Testis (tissue), 3 donors: ENCODE results near the gene LARGE1. TPM values are rescaled to one million over a fixed set of nuclear protein-coding genes. Genes with fewer than 3 reads are reported as not detected.

Experiments used
- DNase-seq: peaks from one replicate; pipeline ENCODE4 v3.0.0-alpha.2; 2019
- H3K27ac ChIP-seq, 2 donors: fragments of 200-600 bp; sonication (generic); one replicate each; pipeline ENCODE4 v1.5.1; 2019
- H3K27me3 ChIP-seq: fragments of 200-600 bp; sonication (generic); one replicate; pipeline ENCODE4 v1.5.1; 2019
- H3K36me3 ChIP-seq: fragments of 200-600 bp; sonication (generic); one replicate; pipeline ENCODE4 v1.5.1; 2017; ENCODE audit warnings: low read depth; ENCODE audit errors: missing control alignments
- H3K4me1 ChIP-seq: fragments of 200-600 bp; sonication (generic); one replicate; pipeline ENCODE4 v1.5.1; 2019
- H3K4me3 ChIP-seq, 2 donors: fragments of 200-600 bp; sonication (generic); one replicate each; pipeline ENCODE4 v1.5.1; 2017 to 2019
- H3K9me3 ChIP-seq: fragments of 200-600 bp; sonication (generic); one replicate; pipeline ENCODE4 v1.5.1; 2017
- POLR2A ChIP-seq: fragments of 450-650 bp; IDR thresholded peaks from one replicate; pipeline ENCODE4 v1.6.1; 2017; ENCODE audit warnings: antibody characterized with exemption, mild to moderate bottlenecking, moderate library complexity
- WGBS, 2 donors: methylation state at CpG; one replicate each; pipeline ENCODE4 v1.1.5; 2018; 5-methylcytosine and 5-hydroxymethylcytosine counted together
- intact Hi-C: fragments of 100-400 bp; cut with DNase I; formaldehyde crosslinking; loops from one replicate; pipeline ENCODE4 v1.15.1; 2023; ENCODE audit warnings: low total_unique reads
- polyA plus RNA-seq: library from polyadenylated mRNA; stranded (reverse); fragments of 350-450 nt; fragmentation: Illumina TruSeq; extraction: RNeasy Lipid Tissue Mini Kit (QIAGEN cat#74804); gene quantifications from one replicate; pipeline ENCODE4 v1.2.3, GENCODE V29; 2014; ENCODE audit warnings: low read depth, low replicate concordance; ENCODE audit not compliant: insufficient read depth
- total RNA-seq, 2 donors: library from RNA; depleted of rRNA; stranded (reverse); fragments of >200 nt; gene quantifications; one replicate each; pipeline ENCODE4 v1.2.3, GENCODE V29; 2016
- TF ChIP-seq, protein P1 (sequence below), 3 experiments: fragments of 450-650 bp in 2 of 3; fragments of 200-600 bp in 1 of 3; sonication (generic) in 1 of 3; IDR thresholded peaks; one replicate each; pipeline ENCODE4 v1.5.1; 2016 to 2019; ENCODE audit warnings: antibody characterized with exemption in 3 of 3, mild to moderate bottlenecking in 2 of 3, moderate library complexity in 1 of 3

LARGE1 gene
- total and polyA plus RNA-seq, 3 donors from 2014 or later = 19.5 to 27.3 (median 21.8) TPM

GRCh38 chr22:33787645-33788456 is 132.4 kb downstream of the LARGE1 start:
- Histone ChIP-seq H3K27ac (no peak overlapping the region), H3K4me1 (no peaks in the 10 kb centered on the region), H3K27me3 (no peaks in the 10 kb centered on the region), H3K9me3 (no peaks in the 10 kb centered on the region), H3K4me3 (no peak overlapping the region), H3K36me3 (no peaks in the 10 kb centered on the region)
- intact Hi-C loops = no loop called here
- DNase-seq = no peak
- TF ChIP-seq, protein P1, sequence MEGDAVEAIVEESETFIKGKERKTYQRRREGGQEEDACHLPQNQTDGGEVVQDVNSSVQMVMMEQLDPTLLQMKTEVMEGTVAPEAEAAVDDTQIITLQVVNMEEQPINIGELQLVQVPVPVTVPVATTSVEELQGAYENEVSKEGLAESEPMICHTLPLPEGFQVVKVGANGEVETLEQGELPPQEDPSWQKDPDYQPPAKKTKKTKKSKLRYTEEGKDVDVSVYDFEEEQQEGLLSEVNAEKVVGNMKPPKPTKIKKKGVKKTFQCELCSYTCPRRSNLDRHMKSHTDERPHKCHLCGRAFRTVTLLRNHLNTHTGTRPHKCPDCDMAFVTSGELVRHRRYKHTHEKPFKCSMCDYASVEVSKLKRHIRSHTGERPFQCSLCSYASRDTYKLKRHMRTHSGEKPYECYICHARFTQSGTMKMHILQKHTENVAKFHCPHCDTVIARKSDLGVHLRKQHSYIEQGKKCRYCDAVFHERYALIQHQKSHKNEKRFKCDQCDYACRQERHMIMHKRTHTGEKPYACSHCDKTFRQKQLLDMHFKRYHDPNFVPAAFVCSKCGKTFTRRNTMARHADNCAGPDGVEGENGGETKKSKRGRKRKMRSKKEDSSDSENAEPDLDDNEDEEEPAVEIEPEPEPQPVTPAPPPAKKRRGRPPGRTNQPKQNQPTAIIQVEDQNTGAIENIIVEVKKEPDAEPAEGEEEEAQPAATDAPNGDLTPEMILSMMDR (IDR thresholded peaks at IDR 0.05) = no peak
- TF ChIP-seq POLR2A = no peak
- WGBS, 2 donors = 84 to 96% methylated on average over 4 of the region's 4 CpGs

- Histone ChIP-seq H3K27ac (no peak overlapping the region), H3K4me3 (no peak overlapping the region), H3K9me3 (no peaks in the 10 kb centered on the region), H3K4me1 (no peaks in the 10 kb centered on the region), H3K27me3 (no peaks in the 10 kb centered on the region), H3K36me3 (no peaks in the 10 kb centered on the region)
- intact Hi-C loops = no loop called here
- no peak for DNase-seq
- TF ChIP-seq, protein P1 (IDR thresholded peaks at IDR 0.05) = no peak
- no peak for TF ChIP-seq POLR2A
Measured at GRCh38 chr22:33786149-33786548, 134.1 kb downstream of the LARGE1 start.

GRCh38 chr22:33785283-33785968 is 134.8 kb downstream of the LARGE1 start:
- 83 to 87% methylated on average over 5 of the region's 5 CpGs for WGBS, 2 donors
- no peak overlapping the region for H3K27ac ChIP-seq
- H3K4me3 ChIP-seq = no peak overlapping the region
- DNase-seq = no peak
- no peaks in the 10 kb centered on the region for H3K27me3 ChIP-seq
- TF ChIP-seq, protein P1 (IDR thresholded peaks at IDR 0.05) = no peak
- TF ChIP-seq POLR2A = no peak
- intact Hi-C loops = no loop called here
- no peaks in the 10 kb centered on the region for H3K36me3 ChIP-seq
- H3K4me1 ChIP-seq = no peaks in the 10 kb centered on the region
- H3K9me3 ChIP-seq = no peaks in the 10 kb centered on the region

- Histone ChIP-seq H3K36me3 (no peaks in the 10 kb centered on the region), H3K9me3 (no peaks in the 10 kb centered on the region), H3K4me1 (no peaks in the 10 kb centered on the region), H3K27ac (no peak overlapping the region), H3K27me3 (no peaks in the 10 kb centered on the region), H3K4me3 (no peak overlapping the region)
- TF ChIP-seq, protein P1 (IDR thresholded peaks at IDR 0.05) = no peak
- no peak for TF ChIP-seq POLR2A
- WGBS, 2 donors = 60 to 74% methylated on average over 5 of the region's 5 CpGs
- intact Hi-C loops = no loop called here
- DNase-seq = no peak
Measured at GRCh38 chr22:33781411-33781810, 138.9 kb downstream of the LARGE1 start.
